DOHH2 (cell line): ENCODE results near the gene ZNF605.

Experiments used
- CTCF ChIP-seq: fragments of 200-600 bp; sonication (generic); IDR thresholded peaks from one replicate; pipeline ENCODE4 v1.5.1; 2014; ENCODE audit warnings: antibody characterized with exemption, mild to moderate bottlenecking, low read depth, low read length; ENCODE audit not compliant: poor library complexity, severe bottlenecking
- EZH2phosphoT487 ChIP-seq: fragments of 200-600 bp; sonication (generic); IDR thresholded peaks from 2 replicates; pipeline ENCODE4 v1.6.1; 2017; ENCODE audit warnings: borderline replicate concordance, mild to moderate bottlenecking, antibody characterized with exemption, low read length, moderate library complexity, mixed read lengths

- TF ChIP-seq CTCF: no peak
- TF ChIP-seq EZH2phosphoT487: no peak
Observed at GRCh38 chr12:132950844-132951535, 5.1 kb downstream of the ZNF605 start.
